GM12892 (cell line): ENCODE results near the gene NEK4.

Experiments used
- POLR2A ChIP-seq: IDR thresholded peaks from 2 replicates; pipeline ENCODE4 v1.6.1; 2011; ENCODE audit warnings: low read depth, low read length, control low read depth
- POLR2AphosphoS5 ChIP-seq: IDR thresholded peaks from 2 replicates; pipeline ENCODE4 v1.6.1; 2011; ENCODE audit warnings: low read depth, low read length, control low read depth

DNA sequence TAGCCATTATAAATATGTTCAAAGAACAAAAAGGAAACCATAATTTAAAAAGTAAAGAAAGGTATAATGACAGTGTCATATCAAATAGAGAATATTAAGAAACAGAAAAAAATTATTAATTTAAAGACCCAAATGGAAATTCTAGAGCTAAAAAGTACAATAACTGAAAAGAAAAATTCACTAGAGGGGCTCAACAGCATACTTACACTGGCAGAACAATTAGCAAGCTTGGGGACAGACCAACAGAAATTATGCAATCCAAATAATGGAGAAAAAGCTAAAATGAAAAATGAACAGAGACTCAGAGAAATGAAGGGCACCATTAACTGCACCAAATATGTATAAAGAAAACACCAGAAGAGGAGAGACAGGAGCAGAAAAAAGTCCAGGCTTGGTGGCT, 51.1 kb downstream of the NEK4 start:
- TF ChIP-seq POLR2AphosphoS5 (no peak), POLR2A (no peak)
